Nephron progenitor cell (in vitro differentiated cells): ENCODE results near the gene MAP3K21.

ENCODE experiments used
- DNase-seq: peaks from one replicate; pipeline ENCODE4 v3.0.0; 2021
- H3K27ac Mint-ChIP-seq: 2 replicates; pipeline ENCODE4 v1.8.0; 2021; ENCODE audit warnings: mild to moderate bottlenecking, moderate library complexity, mixed read lengths
- H3K27me3 Mint-ChIP-seq: 2 replicates; pipeline ENCODE4 v1.8.0; 2021; ENCODE audit warnings: mild to moderate bottlenecking, low read depth, mixed read lengths; ENCODE audit not compliant: poor library complexity
- H3K36me3 Mint-ChIP-seq: 2 replicates; pipeline ENCODE4 v1.8.0; 2021; ENCODE audit warnings: low read depth, mixed read lengths
- H3K4me1 Mint-ChIP-seq: 2 replicates; pipeline ENCODE4 v1.8.0; 2021; ENCODE audit warnings: mixed read lengths
- H3K4me3 Mint-ChIP-seq: 2 replicates; pipeline ENCODE4 v1.8.0; 2021; ENCODE audit warnings: mild to moderate bottlenecking, moderate library complexity, mixed read lengths
- H3K9me3 Mint-ChIP-seq: 2 replicates; pipeline ENCODE4 v1.8.0; 2021; ENCODE audit warnings: mild to moderate bottlenecking, moderate library complexity, mixed read lengths
- TF ChIP-seq, protein P1 (sequence below): fragments of 200-600 bp; sonication (generic); IDR thresholded peaks from 2 replicates; pipeline ENCODE4 v1.5.0; 2021; ENCODE audit warnings: antibody characterized with exemption

Gene MAP3K21

DNA sequence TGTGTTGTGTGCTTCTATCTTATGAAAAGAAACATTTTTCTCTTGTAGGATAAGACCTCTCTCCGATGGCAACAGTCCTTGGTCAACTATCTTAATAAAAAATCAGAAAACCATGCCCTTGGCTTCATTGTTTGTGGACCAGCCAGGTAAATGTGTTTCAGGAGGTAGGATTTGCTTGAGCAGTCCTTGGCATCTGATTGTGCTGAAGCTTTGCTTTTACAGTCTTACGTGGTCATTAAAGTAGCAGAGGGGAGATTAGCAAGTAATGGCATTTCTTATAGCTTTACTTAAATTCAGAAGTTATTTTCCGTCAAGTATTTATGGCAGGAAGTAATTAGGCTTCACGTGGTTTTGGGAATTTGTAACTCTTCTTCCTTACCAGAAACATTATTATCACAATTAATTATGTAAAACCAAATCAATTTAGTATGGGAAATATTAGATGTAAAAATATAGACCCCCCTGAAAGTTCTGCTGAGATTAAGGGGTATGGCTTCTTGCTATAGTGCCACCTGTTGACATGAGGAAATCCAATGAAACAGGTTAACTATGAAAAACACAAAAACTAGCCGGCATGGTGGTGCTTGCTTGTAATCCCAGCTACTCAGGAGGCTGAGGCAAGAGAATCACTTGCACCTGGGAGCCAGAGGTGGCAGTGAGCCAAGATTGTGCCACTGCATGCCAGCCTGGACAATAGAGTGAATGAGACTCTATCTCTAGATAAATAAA, 49.0 kb downstream of the MAP3K21 start:
- TF ChIP-seq, protein P1, sequence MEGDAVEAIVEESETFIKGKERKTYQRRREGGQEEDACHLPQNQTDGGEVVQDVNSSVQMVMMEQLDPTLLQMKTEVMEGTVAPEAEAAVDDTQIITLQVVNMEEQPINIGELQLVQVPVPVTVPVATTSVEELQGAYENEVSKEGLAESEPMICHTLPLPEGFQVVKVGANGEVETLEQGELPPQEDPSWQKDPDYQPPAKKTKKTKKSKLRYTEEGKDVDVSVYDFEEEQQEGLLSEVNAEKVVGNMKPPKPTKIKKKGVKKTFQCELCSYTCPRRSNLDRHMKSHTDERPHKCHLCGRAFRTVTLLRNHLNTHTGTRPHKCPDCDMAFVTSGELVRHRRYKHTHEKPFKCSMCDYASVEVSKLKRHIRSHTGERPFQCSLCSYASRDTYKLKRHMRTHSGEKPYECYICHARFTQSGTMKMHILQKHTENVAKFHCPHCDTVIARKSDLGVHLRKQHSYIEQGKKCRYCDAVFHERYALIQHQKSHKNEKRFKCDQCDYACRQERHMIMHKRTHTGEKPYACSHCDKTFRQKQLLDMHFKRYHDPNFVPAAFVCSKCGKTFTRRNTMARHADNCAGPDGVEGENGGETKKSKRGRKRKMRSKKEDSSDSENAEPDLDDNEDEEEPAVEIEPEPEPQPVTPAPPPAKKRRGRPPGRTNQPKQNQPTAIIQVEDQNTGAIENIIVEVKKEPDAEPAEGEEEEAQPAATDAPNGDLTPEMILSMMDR = no peak
- Mint-ChIP-seq H3K36me3 (no peaks in the 10 kb centered on the region), H3K4me1 (no peaks in the 10 kb centered on the region), H3K4me3 (no peak overlapping the region), H3K9me3 (peaks cover 4% of the 10 kb centered on the region), H3K27me3 (no peaks in the 10 kb centered on the region), H3K27ac (no peak overlapping the region)
- no peak for DNase-seq

DNA sequence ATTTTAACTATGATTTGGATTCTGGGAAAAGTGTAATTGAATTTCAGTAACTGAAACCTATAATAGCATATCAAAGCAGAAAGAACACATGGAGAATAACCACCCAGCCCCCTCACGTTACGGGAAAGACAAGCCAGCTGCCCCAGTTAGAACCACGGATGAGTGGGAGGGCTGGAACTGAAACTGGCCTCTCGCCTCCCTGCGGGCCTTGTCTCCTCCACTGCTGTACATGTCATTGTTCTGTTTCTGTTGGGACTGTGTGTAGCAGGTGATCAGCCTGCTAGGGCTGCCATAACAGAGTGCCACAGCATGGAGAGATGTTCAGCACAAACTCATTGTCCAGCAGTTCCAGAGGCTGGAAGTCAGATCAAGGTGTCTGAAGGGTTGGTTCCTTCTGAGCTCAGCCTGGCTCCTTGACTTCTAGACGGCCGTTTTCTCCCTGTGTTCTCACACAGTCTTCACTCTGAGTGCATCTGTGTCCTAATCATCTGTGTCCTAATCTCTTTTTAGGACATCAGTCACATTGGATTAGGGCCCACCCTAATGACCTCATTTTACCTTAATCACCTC, 52.4 kb downstream of the MAP3K21 start:
- Mint-ChIP-seq H3K27ac (no peak overlapping the region), H3K4me3 (no peak overlapping the region), H3K9me3 (peaks cover 17% of the 10 kb centered on the region), H3K27me3 (peaks cover 3% of the 10 kb centered on the region), H3K4me1 (no peaks in the 10 kb centered on the region), H3K36me3 (peaks cover 11% of the 10 kb centered on the region)
- DNase-seq = no peak
- TF ChIP-seq, protein P1 = no peak

DNA sequence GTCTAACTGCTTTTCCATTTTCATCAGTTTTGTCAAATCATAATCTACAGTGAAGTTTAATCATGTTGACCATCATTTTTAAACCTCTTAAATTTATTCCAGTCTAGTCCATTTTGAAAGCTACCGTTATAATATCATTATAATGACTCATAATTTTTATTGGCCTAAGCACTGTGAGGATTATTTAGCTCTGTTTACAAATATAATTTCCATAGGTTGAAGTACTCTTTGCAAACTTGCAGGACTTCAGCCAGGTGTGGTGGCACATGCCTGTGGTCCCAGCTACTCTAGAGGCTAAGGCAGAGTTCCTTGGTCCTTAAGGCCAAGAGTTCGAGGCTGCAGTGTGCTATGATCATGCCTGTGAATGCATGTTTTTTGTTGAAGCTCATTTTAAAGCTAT, 54.3 kb downstream of the MAP3K21 start:
- TF ChIP-seq, protein P1 = no peak
- Mint-ChIP-seq H3K9me3 (peaks cover 17% of the 10 kb centered on the region), H3K27me3 (peaks cover 3% of the 10 kb centered on the region), H3K36me3 (peaks cover 11% of the 10 kb centered on the region), H3K4me3 (no peak overlapping the region), H3K4me1 (no peaks in the 10 kb centered on the region), H3K27ac (no peak overlapping the region)
- no peak for DNase-seq

DNA sequence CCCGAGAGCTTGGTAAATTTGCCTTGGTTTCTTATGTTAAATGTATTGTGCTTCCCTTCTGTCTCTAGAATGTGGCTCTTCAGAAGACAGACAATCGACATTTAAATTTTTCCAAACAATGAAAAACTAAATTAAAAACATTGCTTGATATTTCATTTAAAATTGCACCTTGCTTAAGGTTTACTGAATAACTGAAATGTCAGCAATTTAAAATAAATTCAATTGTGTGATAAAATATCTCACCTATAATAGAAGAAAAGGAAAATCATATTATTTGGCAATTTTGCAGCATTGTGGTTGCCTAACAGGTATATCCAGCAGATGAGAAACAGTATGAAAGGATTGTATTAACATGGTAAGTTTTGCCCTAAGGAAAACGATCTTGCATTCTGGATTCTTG, 56.5 kb downstream of the MAP3K21 start:
- Mint-ChIP-seq H3K36me3 (peaks cover 11% of the 10 kb centered on the region), H3K27me3 (peaks cover 3% of the 10 kb centered on the region), H3K27ac (no peak overlapping the region), H3K4me3 (no peak overlapping the region), H3K4me1 (no peaks in the 10 kb centered on the region), H3K9me3 (peaks cover 24% of the 10 kb centered on the region)
- DNase-seq = no peak
- TF ChIP-seq, protein P1 = no peak

DNA sequence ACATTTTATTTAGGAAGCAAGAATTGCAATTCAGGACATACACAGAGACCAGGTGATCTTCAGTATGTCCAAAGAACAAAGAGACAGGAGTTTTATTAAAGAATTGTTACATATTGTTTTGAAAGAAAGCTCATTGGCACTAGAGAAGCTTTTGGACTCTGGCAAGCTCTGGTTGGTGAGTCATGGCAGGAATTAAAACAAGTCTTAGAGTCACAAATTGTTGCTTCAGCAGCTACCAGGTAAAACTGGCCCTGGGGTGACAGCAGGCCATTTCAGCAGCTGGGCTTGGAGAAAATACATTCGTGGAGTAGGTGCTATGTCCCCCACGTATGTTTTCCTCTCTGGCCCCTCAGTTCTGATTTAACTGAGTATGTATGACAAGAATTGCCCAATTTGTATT, 58.8 kb downstream of the MAP3K21 start:
- peaks cover 11% of the 10 kb centered on the region for H3K36me3 Mint-ChIP-seq
- peaks cover 24% of the 10 kb centered on the region for H3K9me3 Mint-ChIP-seq
- no peak overlapping the region for H3K27ac Mint-ChIP-seq
- H3K4me1 Mint-ChIP-seq = peaks cover 12% of the 10 kb centered on the region
- H3K27me3 Mint-ChIP-seq = peaks cover 3% of the 10 kb centered on the region
- no peak overlapping the region for H3K4me3 Mint-ChIP-seq
- TF ChIP-seq, protein P1 = no peak
- DNase-seq = no peak

DNA sequence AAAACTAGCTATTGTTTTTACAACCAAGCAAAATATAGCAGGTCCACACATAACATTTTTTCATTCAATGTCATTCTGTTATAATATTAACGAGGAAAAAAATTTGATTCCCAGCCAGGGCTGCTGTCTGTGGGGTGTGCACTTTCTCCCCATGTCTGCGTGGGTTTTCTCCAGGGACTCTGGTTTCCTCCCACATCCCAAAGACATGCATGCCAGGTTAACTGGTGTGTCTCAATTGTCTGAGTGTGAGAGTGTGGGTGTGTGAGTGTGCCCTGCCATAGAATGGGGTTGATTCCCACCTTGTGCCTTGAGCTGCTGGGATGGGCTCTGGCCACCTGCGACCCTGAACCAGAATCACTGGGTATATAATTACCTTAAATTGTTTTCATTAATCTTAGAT, 60.1 kb downstream of the MAP3K21 start:
- Mint-ChIP-seq H3K27me3 (no peaks in the 10 kb centered on the region), H3K27ac (no peak overlapping the region), H3K36me3 (peaks cover 6% of the 10 kb centered on the region), H3K4me1 (peaks cover 16% of the 10 kb centered on the region), H3K4me3 (no peak overlapping the region), H3K9me3 (peaks cover 20% of the 10 kb centered on the region)
- TF ChIP-seq, protein P1 = no peak
- no peak for DNase-seq
